ENCODE measurements around the gene RUSC1. TPM values are rescaled to one million over a fixed set of nuclear protein-coding genes. Genes with fewer than 3 reads are reported as not detected.

The RUSC1 gene
- total and polyA plus RNA-seq, 2 of the 8 experiments (the other 6 are each of a cell fraction or from before 2014, with no cell fraction given): 54.6 to 90.4 TPM

GRCh38 chr1:155307247-155307740, 13.4 kb upstream of the RUSC1 start:
- ChIA-PET CTCF (ENCODE audit: partially characterized antibody) (interaction anchor here (0.9 to 6.4 kb wide), 21 partner anchors 10 to 261 kb away, joined by 3 to 103 read pairs (median 6); partner anchors contain the start of genes CLK2, HCN3, RUSC1 and SCAMP3), POLR2A (ENCODE audit: partially characterized antibody) (interaction anchor here (0.6 to 2.1 kb wide), 15 partner anchors 11 to 625 kb away, joined by 3 to 14 read pairs (median 5); partner anchors contain the start of genes CLK2, RUSC1, SCAMP3 and THBS3)
- Histone ChIP-seq H4K20me1 (replicated peaks in 1 of 2; ENCODE audit: control insufficient read depth in 1 of 2, insufficient read depth in 2 of 2, low read length in 2 of 2) (peaks cover under 1 to 10% of the 10 kb centered on the region in 2 experiments), H2AFZ (ENCODE audit: low read length) (no peak overlapping the region), H2BK12ac (ENCODE audit: low read depth, low read length) (peak overlapping the region; percentile 62; the same call in 1 of the 2 replicates), H4K8ac (ENCODE audit: extremely low read depth, insufficient read depth, low read length) (no peak overlapping the region), H3K9me3 (ENCODE audit: insufficient read depth in 2 of 2, low read depth in 1 of 2, low read length in 1 of 2) (no peaks in the 10 kb centered on the region), H3K79me2 (ENCODE audit: control insufficient read depth in 1 of 2, insufficient read depth in 2 of 2, low read length in 2 of 2) (peaks cover 8 to 30% of the 10 kb centered on the region in 2 experiments), H3K79me1 (ENCODE audit: low read depth, low read length) (peaks cover 11% of the 10 kb centered on the region; the same call in 1 of the 2 replicates), H4K91ac (replicated peaks; ENCODE audit: insufficient read length, low read length) (peak overlapping the region; percentile 84), H3K4ac (replicated peaks; ENCODE audit: insufficient read length, low read depth, low read length) (no peak overlapping the region), H3K4me3 (ENCODE audit: extremely low read depth in 1 of 4, insufficient read depth in 2 of 4, low read depth in 3 of 4, low read length in 4 of 4) (no peak overlapping the region), H3K4me1 (replicated peaks in 1 of 4; ENCODE audit: control insufficient read depth in 3 of 4, insufficient read depth in 4 of 4, low read length in 3 of 4) (peaks cover 0 to 8% (median 4%) of the 10 kb centered on the region in 4 experiments; a peak in 6 of 7 replicates), H3K23ac (ENCODE audit: insufficient read length) (no peak overlapping the region), H3K9ac (replicated peaks in 1 of 4; ENCODE audit: extremely low read depth in 1 of 4, low read depth in 3 of 4, low read length in 3 of 4) (no peak overlapping the region), H2BK120ac (replicated peaks; ENCODE audit: low read depth, low read length) (no peak overlapping the region), H3K4me2 (ENCODE audit: insufficient read depth in 1 of 2, low read depth in 2 of 2, low read length in 2 of 2) (peak overlapping the region in 1 of 2 experiments; percentile 83; a peak in 1 of 4 replicates), H3K27me3 (replicated peaks in 1 of 4; ENCODE audit: control insufficient read depth in 3 of 4, extremely low read depth in 1 of 4, insufficient read depth in 3 of 4, low read length in 3 of 4) (no peaks in the 10 kb centered on the region; a peak in 1 of 7 replicates), H4K5ac (ENCODE audit: insufficient read length, low read depth, low read length) (no peak overlapping the region), H2BK20ac (ENCODE audit: low read length) (peak overlapping the region; percentile 98; the same call in 1 of the 2 replicates), H3K27ac (ENCODE audit: low read depth, low read length) (no peak overlapping the region), H2BK15ac (ENCODE audit: low read length) (0 out of 2 replicates have a peak overlapping the region, but pooled peaks have one; percentile 98), H3K36me3 (ENCODE audit: control insufficient read depth in 2 of 4, insufficient read depth in 4 of 4, low read length in 3 of 4) (peaks cover 0 to 13% (median 8%) of the 10 kb centered on the region in 4 experiments; a peak in 5 of 8 replicates), H2AK5ac (ENCODE audit: low read depth, low read length) (0 out of 2 replicates have a peak overlapping the region, but pooled peaks have one; percentile 33), H3K14ac (ENCODE audit: insufficient read length) (no peak overlapping the region), H3K23me2 (ENCODE audit: low read depth, low read length) (peaks cover 9% of the 10 kb centered on the region), H3K56ac (replicated peaks; ENCODE audit: insufficient read length, low read depth, low read length) (no peak overlapping the region), H2BK5ac (ENCODE audit: low read depth, low read length) (peak overlapping the region; percentile 86; the same call in 1 of the 2 replicates), H3K18ac (ENCODE audit: extremely low read depth, low read length) (no peak overlapping the region)
- no peak for DNase-seq (ENCODE audit: low read depth in 1 of 2, low spot score in 2 of 2)
- WGBS, 2 experiments (ENCODE audit: extremely low coverage in 1 of 2, insufficient coverage in 1 of 2, insufficient read length in 1 of 2, insufficient replicate concordance in 2 of 2, low coverage in 1 of 2, low lambda C conversion rate in 2 of 2, missing lambda C conversion rate in 1 of 2): 74% methylated on average over 6 of the region's 6 CpGs; no CpG with 5 or more reads in 1 of the 2 experiments
- FAIRE-seq: no peak
- TF ChIP-seq RAD21 (IDR thresholded peaks at IDR 0.05 in 1 of 2, conservative IDR thresholded peaks at IDR 0.05 in 1 of 2; ENCODE audit: low read depth in 2 of 2, low read length in 2 of 2): peak; percentile 64 to 73
- no peak for TF ChIP-seq TEAD4 (IDR thresholded peaks at IDR 0.05; ENCODE audit: low read depth, low read length)
- no peak for TF ChIP-seq CTBP2 (IDR thresholded peaks at IDR 0.05; ENCODE audit: borderline replicate concordance, insufficient read depth, insufficient read length, low read length)
- peak in 2 of 3 experiments; percentile 68 to 74; a peak in 3 of 4 replicates for TF ChIP-seq CTCF (IDR thresholded peaks at IDR 0.05; ENCODE audit: control extremely low read depth in 1 of 3, insufficient read depth in 1 of 3, low read depth in 1 of 3, low read length in 3 of 3)
- 0 out of 2 replicates have a peak, but pooled peaks have one; percentile 45 for TF ChIP-seq YY1 (IDR thresholded peaks at IDR 0.05; ENCODE audit: low read depth, low read length)
- no peak for TF ChIP-seq NANOG (IDR thresholded peaks at IDR 0.05; ENCODE audit: insufficient read depth, low read depth, low read length, poor library complexity, severe bottlenecking)
